Amniotic epithelial cell (primary cell): ENCODE measurements around the gene CIC.

Experiments
- DNase-seq: peaks from one replicate; pipeline ENCODE4 v3.0.0-alpha.2; 2010; ENCODE audit warnings: low read depth

Gene CIC

DNA sequence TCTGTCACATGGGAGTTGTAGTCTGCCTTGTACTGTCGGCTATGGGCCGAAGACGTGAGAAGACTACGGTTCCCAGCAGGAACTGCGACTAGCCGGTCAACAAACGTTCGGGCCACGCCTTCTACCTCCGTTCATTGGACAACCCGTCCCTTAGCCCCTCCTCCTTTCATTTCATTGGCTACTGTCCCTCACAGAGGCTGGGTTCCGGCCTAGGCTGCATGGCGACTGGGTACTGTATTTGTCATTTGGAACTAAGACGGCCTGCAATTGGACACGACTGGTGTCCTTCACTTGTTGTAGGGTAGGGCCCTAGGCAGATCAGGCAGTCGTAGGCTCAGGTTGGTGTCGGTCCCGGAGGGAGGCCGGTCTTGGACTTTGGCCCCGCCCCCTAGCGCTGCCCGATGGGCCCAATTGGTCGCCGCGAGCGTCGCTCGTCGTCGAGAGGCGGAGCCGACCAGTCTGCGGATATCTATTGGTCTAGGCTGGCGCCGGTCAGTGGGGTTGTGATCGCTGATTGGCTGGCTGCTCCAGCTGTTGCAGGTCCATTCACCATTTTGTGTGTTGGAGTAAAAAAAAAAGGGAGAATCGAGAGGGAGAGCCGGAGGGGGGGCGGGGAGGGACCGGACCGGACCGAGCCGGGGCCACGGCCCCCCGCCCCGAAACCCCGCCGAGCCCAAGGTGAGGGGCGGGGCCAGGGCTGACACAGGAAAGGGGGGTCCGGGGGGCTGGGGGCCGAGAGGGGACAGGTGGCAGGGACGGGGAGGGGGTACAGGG, at the start of gene CIC:
Gene CIC (plus strand): TSS at position 549 of the 774 bp plus-strand sequence. CDS start 2,532 bp downstream, outside the sequence.
- peak; percentile 100 for DNase-seq

DNA sequence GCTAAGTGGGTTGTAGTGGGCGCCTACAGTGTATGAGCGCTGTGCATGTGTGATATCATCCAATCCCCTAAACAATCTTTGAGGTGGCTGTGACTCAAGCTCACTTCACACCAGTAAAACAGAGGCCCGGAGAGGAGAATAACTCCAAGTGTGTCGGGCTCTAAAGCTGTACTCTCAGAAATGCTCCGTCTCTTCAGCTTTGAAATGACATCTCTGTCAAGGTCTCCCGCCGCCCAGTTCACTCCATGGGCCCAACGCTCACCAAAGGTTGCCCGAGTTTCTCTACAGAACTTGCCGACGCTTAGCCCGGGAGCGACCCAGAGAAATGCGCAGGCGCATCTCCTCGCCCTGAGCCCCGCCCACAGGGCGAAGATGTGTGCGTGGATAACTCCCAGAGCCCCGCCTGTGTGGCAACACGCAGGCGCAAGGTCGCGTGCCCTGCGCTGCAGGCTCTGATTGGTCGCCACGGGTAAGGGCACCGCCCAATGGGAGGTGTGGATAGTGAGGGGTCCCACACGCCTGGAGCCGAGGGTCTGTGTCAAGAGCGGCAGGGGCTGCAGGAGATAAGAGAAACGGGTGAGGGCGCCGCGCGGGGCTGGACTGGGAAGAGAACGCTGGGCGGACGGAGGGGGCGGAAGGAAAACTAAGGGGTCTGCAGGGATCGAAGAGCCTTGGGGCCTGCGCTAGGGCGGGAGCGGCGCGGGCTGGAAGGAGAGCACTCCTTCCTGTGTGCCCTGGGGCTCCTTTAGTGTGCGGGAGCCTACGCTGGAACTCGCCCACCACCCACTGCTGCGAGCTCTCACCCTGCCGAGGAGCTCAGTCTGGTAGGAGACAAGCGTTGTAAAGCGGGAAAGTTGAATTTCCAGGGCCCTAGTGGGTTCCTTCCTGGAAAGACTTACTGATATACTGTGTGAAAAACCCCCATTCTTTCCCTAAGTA, 49.0 kb upstream of the CIC start, which contains the start of gene ZNF526:
Gene ZNF526 (plus strand): TSS at position 501 of the 939 bp plus-strand sequence. CDS start 4,092 bp downstream, outside the sequence.
- peak; percentile 94 for DNase-seq

DNA sequence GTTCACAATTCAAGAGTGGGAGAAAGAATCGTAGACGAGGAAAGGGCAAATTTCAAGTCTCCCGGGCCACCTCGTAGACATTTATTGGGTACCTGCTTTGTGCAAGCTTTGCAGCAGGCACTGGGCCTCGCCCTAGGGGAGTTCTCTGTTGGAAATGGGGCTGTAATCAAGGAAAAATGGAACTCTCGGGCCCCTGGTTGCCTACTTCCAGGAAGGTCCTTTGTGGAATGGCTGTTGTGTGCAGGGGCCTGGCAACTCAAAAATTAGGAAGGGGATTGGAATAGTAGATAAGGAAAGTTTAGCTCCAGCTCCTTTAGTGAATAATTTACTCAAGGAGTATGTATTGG, 48.3 kb upstream of the CIC start:
- no peak for DNase-seq

DNA sequence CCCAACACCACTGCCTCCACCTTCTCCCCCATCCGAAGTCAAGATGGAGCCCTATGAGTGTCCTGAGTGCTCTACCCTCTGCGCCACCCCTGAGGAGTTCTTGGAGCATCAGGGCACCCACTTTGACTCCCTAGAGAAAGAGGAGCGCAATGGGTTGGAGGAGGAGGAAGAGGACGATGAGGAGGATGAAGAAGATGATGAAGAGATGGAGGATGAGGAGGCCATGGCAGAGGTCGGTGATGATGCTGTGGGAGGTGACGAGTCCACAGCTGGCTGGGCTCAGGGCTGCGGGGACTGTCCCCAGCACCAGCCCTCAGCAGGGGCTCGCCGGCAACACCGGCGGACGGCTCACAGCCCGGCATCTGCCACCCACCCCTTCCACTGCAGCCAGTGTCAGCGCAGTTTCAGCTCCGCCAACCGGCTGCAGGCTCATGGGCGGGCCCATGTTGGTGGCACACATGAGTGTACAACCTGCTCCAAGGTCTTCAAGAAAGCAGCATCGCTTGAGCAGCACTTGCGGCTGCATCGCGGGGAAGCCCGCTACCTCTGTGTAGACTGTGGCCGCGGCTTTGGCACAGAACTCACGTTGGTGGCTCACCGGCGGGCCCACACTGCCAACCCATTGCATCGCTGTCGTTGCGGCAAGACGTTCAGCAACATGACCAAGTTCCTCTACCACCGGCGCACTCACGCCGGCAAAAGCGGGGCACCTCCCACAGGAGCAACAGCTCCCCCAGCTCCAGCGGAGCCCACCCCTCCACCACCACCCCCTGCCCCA, 43.9 kb upstream of the CIC start:
- DNase-seq = no peak

DNA sequence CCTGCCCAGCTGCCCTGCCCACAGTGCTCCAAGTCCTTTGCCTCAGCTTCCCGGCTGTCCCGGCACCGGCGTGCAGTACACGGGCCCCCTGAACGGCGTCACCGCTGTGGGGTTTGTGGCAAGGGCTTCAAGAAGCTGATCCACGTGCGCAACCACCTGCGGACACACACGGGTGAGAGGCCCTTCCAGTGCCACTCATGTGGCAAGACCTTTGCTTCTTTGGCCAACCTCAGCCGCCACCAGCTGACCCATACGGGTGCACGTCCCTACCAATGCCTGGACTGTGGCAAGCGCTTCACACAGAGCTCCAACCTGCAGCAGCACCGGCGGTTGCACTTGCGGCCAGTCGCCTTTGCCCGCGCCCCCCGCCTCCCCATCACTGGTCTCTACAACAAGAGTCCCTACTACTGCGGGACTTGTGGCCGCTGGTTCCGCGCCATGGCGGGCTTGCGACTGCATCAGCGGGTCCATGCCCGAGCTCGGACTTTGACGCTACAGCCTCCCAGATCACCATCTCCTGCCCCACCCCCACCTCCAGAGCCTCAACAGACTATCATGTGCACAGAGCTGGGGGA, 43.2 kb upstream of the CIC start:
- no peak for DNase-seq

DNA sequence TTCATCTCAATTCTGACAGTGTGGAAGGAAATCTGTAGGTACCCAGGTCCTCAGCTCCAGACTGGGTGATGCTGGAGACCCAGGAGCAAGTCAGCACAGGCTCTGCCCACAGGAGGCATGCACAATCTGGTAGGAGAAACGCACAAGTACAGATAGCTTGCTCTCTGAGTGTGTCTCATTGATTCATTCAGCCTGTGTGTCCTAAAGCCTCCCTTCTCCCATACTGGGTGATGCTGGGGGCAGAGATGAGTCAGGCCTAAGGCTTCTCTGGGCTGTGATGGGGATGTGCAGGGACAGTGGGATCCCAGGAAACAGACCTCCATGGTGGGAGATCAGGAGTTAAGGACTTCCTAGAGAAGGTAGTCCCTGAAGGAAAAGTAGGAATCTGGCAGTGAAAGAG, 42.2 kb upstream of the CIC start:
- DNase-seq = no peak

DNA sequence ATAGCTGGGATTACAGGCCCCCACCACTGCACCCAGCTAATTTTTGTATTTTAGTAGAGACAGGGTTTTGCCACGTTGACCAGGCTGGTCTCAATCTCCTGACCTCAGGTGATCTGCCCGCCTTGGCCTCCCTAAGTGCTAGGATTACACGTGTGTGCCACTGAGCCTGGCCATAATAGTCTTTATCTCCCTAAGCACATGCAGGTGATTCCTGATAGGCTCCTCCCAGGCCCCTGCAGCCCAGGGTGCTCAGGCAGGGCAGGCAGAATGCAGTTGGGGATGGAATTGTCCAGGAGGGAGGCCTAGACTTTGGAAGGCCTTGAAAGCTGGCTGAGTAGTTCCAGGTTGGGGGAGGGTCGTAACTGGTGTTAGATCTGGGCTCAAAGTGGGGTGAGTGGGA, 40.4 kb upstream of the CIC start:
- no peak for DNase-seq

DNA sequence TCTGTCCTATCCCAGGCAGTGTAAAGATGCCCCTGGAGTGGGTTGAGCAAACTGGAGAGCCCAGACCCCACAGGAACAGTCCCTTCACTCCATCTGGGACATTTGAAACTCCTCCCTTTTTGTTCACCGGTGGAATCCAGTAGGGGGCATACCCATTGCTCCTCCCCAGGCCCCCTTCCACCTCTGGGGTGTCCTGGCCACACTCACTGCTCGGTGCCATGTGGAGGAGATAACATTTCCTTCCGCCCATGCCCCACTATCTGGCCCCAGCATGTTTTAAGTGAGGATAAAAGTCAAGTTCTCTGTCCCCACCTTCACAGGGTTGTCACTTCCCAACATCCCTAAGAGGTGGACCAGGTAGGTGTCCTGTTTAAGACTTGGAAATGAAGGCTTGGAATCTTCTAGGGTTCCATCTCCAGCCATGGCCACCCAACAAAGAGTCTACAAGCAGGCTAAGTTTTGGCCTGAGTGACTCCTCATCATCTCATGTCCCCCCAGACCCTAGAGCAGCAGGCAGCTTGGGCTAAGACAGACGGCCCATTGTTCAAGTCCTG, 39.7 kb upstream of the CIC start:
- no peak for DNase-seq

DNA sequence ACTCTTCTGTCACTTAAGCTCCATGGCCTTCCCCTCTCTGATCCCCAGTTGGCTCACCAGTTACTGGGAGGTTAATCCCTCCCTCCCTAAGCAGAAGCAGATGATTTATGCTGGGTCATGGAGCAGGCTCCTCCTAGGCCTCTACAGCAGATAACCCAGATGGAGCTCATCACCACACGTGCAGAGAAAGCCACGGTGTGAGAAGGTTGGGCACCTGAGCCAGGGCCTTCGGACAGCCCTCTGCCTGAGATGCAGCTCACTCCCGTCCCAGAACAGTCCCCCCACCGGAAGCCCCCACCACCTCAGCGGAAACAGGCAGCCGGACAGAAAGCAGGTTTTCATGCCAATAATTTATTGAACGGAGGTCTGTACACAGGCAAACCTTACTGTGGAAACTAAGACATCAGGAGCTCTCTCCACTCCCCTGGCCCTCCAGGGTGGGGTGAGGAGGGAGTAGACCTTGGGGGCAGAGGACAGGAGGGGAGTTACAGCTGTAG, 39.1 kb upstream of the CIC start:
- DNase-seq = peak; percentile 73

DNA sequence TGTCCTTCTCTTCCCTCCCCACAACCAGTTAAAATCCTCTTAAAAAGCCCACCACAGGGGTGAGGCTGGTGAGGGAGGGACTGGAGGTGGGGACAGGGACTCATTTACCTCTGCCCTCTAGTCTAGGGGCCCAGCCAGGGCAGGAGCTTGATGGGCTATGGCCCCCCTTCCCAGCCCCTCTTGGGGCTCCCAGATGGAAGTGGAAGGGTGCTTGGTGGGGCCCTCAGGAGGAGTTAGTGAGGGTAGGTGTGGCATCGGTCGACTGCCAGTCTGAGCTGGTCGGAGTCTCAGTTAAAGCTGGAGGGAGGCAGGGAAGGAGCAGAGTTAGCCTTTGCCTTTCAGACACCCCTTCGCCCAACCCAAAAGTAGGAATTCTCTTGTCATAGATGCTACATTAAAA, 38.5 kb upstream of the CIC start:
- DNase-seq = no peak

DNA sequence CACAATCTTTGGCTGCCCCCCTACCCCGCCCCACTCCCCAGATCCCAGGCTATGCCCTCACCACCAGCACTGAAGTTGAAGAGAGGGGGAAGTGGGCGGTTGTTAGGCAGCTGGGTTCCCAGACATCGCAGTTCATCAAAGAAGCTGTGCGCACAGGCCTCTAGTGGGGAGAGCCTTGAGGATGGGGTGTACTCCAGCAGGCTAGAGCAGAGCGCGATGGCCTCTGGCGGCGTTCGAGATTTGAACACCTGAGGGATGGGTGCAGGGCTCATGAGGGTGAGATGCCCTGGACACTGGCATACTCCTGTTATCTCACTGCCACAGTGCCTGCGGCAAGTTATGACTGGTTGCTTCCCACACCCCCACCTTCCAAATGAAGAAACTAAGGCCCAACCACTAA, 36.6 kb upstream of the CIC start:
- no peak for DNase-seq

DNA sequence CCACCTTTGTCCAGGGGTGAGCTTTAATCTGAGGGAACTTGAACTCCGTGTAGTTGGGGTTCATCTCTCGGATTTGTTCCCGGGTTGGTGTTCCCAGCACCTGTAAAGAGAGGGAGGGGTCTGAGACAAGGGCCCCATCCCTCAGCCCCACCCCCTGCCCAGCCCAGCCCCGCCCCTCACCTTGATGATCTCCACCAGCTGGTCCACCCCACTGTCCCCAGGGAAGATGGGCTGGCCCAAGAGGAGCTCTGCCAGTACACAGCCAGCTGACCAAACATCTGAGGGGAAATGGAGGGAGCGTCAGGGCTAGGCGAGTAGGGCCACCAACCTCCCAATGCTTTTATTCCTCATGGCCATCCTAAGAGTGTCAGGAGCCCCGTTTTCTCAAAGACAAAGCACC, 35.9 kb upstream of the CIC start:
- no peak for DNase-seq

DNA sequence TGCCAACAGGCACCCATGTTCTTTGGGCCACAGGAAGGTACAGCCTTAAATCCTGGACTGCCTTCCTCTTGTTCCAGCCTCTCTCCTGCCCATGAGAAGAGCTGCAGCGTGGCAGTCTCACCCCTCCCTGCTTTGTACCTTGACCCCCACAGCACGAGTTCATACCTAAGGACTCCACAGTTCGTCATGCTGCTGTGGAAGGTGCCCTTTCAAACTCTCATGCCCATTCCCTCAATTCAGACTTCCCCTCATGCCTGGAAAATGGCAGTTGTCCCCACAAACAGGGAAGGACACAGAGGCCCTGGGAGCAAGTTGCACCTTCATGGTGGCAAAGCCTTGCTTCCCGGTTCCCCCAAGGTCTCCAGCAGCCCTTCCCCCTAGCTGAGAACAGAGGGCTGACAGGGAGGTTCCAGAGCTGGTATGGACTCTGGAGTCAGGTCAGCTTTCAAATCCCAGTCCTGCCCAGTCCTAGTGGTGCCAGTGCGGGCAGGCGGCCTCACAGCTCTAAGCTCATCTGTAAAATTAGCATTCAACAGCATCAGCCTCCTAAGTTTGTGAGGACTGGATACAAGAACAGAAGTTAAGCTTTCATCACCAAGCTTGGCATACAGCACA, 35.3 kb upstream of the CIC start:
- no peak for DNase-seq

DNA sequence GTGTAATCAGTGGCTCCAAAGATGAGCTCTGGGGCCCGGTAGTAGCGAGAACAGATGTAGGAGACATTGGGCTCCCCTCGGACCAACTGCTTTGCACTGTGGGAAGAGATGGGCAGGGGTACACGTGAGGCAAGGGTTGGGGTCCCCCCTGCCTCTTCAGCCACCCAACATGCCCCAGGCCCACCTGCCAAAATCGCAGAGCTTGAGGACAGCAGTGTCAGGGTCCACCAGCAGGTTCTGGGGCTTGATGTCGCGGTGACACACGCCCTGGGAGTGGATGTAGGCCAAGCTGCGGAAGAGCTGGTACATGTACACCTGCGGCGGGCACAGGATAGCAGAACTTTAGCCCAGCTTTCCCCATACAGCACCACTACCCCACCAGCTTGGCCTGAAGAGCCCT, 34.7 kb upstream of the CIC start:
- DNase-seq = no peak

DNA sequence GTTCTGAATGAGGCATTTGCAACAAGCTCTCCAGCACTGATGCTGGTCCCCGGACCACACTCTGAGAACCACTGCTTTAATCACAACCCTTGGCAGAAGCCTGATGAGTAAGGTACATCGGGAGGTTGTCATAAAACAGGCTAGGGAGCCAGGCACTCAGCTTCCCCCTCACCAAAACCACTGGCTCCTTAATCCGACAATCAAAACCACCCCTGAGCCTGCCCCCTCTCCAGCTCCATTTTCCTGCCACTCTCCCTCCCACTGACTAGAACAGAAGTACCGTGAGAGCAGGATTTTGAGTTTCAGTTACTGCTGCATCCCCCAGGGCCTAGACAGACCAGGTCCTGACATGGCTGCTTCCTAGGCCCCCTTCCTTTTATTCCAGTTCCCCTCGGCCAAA, 33.9 kb upstream of the CIC start:
- no peak for DNase-seq

DNA sequence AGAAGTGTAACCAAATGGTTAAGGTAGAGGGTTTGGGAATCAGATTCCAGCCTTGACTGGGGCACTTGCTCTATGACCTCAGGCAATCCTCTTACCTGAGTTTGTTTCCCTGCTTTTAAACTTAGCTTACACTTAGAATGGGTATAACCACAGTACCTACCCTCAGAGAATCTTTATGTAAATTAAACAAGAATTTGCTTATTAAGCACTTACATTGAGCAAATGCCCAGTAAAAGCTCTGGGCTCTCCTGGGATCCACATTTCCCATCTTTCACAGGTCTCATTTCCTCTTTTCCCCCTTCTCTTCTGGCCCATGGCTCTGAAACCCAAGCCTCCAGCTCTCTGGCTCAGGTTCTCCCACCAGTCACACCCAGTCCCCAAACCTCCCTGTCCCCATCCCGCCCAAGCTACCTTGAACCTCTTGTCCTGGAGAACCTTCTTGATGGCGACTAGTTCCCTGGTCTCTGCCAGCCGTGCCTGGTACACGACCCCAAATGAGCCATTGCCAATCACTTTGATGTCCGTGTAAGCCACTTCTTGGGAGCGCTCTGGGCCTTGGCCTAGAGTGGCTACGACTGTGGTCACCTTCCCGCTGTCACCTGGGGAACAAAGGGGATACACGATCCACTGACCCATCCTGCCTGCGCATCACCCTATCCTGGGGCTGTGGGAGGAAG, 29.4 kb upstream of the CIC start:
- DNase-seq = no peak

DNA sequence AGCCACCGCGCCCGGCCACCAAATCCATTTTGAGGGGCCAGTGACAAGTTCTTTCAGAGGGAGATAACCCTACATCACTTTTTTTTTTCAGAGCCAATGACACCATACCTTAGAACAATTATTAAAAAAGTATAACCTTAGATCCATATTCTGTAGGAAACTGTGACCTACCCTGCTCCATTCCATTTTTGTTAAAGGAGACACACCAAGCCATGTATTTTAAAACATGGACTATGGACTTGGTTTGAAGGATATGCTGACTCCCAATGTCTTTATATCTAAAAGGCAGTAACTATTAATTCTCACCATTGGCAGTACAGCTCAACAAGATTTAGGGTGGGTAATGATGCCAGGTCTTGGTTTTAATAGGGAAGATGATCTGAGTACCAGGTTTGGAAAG, 27.8 kb upstream of the CIC start:
- DNase-seq = no peak

DNA sequence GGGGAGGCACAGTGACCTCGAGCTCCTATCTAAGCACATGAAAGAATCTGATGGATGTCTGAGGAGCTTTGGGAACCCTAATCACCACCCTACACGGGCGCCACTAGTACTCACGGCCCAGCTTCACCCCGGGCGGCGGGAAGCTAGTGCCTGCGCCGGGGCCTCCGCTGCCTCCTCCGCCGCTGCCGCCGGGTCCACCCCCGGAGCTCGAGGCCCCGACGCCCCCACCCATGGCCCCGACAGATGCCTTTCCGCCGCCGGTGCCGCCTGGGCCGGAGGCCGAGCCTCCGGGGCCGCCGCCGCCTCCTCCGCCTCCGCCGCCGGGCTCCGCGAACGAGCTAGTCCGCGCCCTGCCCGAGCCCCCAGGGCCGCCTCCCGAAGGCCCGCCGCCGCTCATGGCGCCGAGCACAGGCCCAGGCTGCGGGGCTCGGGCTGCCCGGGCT, 27.0 kb upstream of the CIC start:
- DNase-seq = peak; percentile 13

DNA sequence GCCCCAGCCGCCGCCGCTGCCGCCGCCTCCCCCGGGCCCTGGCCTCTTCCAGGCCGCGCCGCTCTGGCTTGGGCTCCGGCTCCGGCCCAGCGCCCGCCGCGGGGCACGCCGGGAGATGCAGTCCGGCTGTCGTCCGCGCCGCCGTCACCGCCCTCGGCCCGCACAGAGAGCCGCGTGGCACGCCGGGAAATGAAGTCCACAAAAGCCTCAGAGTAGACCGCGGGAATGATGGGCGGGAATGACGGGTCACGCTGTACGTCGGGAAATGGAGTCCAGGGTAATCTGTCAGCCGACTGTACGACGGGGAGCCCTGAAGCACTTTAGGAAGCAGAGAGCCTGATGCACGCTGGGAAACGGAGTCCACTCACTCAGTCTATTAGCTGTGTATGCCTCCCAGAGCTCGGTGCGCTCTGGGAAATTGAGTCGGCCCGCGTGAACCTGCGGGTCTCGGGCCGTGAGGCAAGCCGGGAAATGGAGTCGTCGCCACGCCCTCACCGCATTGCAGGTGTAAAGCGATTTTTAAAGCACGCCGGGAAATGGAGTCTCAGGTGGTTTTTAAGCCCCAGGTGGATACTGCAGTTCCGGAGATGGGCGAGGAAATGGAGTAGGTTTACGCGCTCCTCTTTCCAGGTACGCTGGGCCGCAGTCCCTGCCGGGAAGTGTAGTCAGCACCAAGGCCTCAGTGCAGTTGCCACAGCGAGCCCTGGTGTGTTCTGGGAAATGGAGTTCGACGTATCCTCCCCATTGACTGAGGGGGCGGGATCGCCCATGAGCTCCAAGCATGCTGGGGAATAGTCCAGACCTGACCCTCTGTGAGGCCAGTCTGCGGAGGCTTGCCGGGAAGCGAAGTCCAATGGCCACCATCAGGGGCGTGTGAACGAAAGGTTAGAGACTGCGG, 26.3 kb upstream of the CIC start, which contains the start of gene GSK3A:
Gene GSK3A (minus strand): TSS at position 91 of the 898 bp plus-strand sequence. CDS start 137 bp downstream, outside the sequence.
- peak; percentile 100 for DNase-seq
